Stimulated activated CD8-positive, alpha-beta memory T cell treated with anti-CD3 and anti-CD28 coated beads, Interleukin-15, amount 100 ng/mL, for 4 hours (primary cell): Measurements from ENCODE around the gene PGGT1B.

Experiments used
- DNase-seq, 2 donors: peaks; one replicate each; pipeline ENCODE4 v3.0.0-alpha.2; 2020; ENCODE audit warnings: low read depth in 2 of 2

The PGGT1B gene

DNA sequence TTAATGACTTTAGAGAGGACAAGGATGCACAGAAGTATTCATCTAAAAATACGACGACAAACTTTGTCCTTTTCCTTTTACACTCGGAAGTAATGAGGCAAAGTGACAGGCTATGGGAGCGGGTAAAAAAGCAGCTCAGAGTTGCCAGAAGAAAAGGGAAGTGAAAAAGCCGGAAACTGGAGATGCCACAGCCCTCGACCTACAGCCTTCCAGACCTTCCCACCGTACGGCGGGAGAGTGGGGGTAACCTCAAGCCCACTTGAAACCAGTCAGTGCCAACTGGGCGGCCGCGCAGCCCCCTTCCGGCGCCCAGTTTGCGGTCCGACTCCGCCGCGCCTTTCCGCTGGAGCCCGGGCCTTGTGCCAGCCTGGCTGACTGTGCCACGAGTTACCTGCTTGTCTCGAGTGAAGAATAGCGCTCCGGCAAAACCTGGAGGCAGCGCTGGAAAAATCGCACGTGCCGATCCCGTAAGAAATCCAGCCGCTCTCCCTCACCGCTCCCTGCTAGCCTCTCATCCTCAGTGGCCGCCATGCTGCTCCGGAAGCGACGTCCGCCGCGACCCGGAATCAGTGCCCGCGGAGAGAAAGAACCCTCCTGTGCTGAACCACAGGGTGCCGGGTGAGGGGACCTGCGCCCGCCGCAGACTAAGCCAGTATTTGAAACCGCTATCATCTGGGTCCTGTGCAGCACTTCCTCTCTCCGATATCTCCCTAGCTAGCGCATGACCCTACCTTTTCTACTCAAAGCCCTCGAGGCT is at the start of gene PGGT1B:
Gene PGGT1B (minus strand): TSS at position 557 of the 757 bp plus-strand sequence. CDS start 26 bp downstream, at position 531.
- peak; percentile 44 to 49 for DNase-seq

- DNase-seq: no peak
Measured at GRCh38 chr5:115309751-115310370, 47.2 kb upstream of the PGGT1B start.

DNA sequence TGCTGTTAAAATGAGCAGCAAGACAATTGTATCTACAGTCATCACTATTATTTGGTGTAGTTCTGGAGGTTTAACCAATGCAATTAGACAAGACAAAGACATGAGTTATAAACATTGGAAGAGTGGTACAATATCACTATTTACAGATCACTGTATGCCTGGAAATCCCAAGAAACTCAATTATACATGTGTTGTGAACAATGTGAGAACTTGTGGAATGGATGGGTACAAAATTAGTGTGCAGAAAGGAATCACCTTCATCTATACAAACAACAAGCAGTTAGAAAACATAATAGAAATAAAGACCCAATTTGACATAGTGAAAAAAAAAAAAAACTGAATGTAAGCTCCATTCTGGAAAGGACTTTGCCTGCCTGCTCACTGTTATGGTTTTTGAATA is 46.1 kb upstream of the PGGT1B start:
- no peak for DNase-seq

- DNase-seq: no peak
Measured at GRCh38 chr5:115306011-115306536, 43.4 kb upstream of the PGGT1B start.

- DNase-seq: no peak
Measured at GRCh38 chr5:115304496-115304895, 41.8 kb upstream of the PGGT1B start.

- DNase-seq: no peak
Measured at GRCh38 chr5:115298811-115299210, 36.1 kb upstream of the PGGT1B start.

DNA sequence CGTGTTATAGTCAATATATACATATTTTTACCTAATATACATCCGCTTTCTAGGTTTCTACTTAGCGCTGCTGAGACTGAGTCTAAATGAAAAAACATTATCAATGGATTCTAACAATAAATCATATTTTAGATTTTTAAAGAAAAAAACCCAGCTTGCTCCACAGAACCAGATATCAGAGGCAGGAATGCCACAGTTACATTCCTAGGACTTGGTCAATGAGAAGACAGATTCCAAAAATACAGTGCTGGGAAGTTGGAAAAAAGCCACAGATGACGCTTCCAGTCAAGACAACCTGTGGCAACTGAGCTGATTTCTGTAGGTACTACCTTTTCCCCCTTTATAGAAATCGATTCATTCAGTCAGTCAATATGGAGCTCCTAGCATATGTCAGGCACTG is 34.4 kb upstream of the PGGT1B start:
- DNase-seq: no peak

DNA sequence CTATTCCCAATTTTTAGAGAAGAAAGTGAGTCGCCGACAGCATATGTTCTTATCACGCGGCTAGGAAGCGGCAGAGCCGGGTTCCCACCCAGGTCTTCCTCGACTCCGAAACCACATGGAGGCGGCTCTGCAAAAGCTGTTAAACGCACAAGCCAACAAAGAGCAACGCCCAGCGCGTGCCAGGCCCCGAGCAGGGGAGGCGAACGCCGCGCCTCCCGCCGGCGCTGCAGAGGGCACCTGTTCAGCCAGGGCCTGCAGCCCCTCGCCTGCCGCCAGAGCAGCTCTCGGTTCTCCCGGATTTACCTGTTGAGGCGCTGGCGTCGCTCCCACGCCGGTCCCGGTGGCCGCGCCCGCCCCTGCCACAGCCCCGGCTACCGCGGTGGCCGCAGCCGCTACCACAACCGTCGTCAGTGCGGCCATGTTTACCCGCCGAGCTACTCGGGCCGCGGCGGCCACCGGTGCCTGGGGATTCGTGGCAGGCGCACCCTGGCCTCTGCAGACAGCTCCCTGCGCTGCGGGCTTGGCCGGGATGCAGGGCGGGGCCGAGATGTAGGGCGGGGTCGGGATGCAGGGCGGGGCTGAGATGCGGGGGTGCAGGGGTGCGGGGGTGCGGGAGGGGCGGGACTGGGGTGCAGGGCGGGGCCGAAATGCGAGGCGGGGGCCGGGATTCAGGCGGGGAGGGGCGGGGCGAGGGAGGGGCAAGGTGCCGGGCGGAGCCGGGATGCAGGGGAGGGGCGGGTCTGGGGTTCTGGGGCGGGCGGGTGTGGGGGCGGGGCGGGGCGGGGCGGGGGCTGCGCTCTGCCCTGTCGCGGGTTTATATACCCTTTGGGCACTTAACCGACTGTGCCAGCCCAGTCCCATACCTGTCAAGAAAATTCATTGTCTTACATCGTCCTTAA is 33.7 kb upstream of the PGGT1B start, which contains the start of gene CCDC112:
Gene CCDC112 (minus strand): TSS at position 531 of the 899 bp plus-strand sequence. CDS start 111 bp downstream, at position 420.
- DNase-seq: peak; percentile 52 to 58

DNA sequence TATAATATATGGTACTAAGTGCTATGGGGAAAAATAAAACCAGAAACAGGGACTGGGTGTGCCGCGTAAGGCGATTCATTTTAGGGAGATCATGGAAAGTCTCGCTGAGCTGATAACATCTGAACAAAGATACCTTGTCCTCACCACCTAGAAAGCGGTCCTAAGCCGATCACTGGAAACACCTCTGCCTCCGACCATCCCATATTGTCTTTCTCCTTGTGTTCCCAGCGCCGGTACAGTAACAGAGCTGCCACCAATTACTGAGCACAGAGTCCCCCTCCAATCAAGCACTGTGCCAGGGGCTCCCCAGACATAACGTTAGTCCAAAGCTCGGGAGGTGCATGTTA is 33.1 kb upstream of the PGGT1B start:
- no peak for DNase-seq

GRCh38 chr5:115291397-115291796 is 28.7 kb upstream of the PGGT1B start:
- no peak for DNase-seq

- no peak for DNase-seq
Measured at GRCh38 chr5:115289104-115289503, 26.4 kb upstream of the PGGT1B start.

GRCh38 chr5:115284021-115284420 is 21.3 kb upstream of the PGGT1B start:
- no peak for DNase-seq

DNA sequence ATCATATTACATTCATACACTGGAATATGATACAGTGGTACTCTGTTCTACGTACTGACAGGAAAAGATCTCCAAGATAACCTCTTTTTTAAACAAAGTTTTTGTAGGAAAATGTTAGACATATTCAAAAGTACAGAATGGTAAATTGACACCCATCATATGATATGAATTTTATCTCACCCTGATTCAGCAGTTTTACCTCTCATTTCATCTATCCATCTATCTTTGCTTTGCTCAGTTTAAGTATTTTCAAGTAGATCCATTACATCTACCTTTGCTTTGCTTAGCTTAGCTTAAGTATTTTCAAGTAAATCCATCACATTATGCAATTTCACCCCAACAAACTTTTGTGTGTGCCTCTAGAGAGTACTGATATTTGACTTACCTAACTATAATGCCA is 19.5 kb upstream of the PGGT1B start:
- no peak for DNase-seq

DNA sequence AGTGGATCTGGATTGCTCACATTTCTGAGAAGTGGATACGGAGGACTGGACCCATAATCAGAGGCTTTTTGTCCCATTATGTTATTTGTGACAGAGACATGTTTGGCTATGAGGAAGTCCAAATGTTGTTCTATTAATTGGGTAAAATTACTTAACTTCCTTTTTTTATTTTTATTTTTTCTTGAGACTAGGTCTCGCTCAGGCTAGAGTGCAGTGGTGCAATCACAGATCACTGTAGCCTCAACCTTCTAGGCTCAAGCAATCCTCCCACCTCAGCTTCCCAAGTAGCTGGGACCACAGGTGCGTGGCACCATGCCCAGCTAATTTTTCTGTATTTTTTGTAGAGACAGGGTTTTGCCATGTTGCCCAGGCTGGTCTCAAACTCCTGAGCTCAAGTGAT is 11.9 kb upstream of the PGGT1B start:
- no peak for DNase-seq

GRCh38 chr5:115272297-115272958 is 9.8 kb upstream of the PGGT1B start:
- no peak for DNase-seq

DNA sequence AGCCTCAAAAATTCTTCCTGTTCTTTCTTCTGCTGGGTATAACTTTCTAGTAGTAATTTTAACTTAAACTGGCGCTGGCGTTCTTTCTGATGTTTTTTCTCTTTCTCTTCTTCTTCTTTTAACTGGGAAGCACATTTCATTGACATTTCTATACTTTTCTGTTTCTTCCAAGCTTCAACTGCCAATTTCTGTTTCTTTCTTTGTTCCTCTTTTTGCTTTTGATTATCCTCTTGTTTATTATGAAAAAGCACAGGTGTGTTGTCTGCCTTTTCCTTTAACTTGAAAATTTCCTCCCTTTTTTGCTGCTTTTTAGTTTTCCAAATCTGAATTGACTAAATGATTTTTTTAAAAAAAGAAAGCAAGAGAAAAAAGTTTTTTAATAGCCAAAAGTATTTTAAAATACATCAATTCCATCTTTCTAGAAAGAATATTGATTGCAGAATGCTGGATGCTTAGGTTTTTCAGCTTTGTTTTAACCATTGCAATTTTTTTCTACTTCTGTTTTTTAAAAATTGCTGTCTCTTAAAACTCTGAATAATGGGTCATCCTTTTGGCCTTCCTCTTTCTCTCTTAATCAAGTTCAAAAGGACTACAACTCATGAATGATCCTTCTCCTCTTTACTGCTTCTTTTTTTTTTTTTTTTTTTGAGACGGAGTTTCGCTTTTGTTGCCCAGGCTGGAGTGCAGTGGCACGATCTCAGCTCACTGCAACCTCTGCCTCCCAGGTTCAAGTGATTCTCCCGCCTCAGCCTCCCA is 8.8 kb upstream of the PGGT1B start:
- no peak for DNase-seq

DNA sequence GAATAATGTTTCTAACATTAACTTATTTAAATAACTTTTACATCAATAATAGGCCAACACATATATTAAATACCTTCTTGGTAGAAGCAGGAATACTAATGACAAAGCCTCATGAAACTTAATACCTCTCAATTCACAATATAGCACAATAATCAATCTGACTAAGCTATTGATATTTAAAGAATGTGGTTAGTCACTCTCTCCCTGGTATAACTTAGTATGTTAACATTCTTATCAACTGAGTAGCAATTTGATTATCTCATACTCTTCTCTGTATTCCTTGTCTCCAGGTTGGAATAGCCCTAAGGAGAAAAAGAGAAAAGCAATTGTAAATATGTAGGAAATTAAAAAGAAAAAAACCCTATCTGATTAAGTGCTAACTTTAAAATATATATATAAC is 4.9 kb upstream of the PGGT1B start:
- DNase-seq: no peak

DNA sequence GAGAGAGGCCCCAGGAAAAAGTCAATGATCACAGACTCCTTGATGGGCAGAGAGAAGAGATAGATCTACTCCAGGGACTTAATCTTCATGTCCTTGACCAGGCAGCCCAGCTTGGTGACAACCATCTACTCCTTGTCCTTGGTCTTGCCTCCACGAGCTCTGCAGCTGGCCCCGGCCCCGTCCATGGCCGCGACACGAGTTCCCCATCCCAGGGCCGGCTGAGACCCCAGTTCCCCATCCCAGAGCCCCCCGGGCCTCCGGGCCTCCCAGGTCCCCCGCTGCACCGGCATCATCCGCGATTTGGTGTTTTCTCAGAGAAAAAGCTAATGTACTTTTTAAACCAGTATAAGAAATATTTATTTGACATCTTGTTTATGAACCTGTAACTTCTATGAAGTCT is 2.5 kb upstream of the PGGT1B start:
- no peak for DNase-seq

DNA sequence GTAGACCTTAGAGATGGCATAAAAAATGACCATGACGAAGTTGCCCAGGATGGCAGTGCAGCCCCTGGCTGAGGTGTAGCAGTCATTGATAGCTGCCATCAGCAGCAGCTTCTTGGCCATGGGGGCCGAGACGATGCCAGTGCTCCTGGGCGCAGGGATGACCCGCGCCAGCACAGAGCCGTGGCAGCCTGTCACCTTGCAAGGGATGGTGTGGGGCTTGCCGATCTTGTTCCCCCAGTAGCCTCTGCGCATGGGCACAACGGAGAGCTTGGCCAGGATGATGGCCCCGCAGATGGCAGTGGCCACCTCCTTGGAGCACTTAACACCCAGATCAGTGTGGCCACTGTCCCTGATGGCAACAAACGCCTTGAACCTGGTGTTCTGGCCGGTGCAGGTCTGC is 2.1 kb upstream of the PGGT1B start:
- DNase-seq: no peak

DNA sequence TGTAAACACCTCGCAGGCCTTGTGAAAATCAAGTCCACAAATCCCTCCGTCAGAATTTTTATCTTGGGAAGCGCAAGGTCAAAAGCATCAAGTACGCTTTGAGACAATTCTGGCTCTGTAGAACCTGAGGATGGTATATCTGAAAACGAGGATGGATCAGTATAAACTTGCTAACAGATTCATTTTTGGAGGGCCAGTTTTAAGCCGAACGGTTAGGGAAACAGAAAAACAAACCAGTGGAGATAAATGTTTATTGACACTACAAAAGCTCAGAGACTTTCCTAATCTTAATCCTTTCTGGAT is 352 bp upstream of the PGGT1B start:
- DNase-seq: no peak

DNA sequence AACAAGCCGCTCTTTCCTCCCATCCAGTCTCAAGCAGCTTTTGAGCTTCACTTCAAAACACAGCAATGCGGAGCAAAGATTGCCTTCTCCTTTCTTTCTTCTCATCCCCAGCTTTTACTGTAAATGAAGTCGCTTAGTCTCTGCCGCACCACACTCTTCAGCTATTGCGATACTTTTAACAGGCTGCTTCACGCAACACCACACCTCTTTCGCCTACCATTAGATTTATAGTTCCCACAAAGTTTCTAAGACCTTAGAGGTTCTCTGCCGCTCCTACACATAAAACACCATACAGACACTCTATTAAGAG is 711 bp downstream of the PGGT1B start:
- DNase-seq: no peak
